GM18861 (cell line): ENCODE measurements around the gene PHACTR4.
"Not testable (repeated sequence)": the region's sequence is repeated elsewhere in the genome, so short reads cannot be mapped to it uniquely, and the experiment has no call there.

Source experiments
- ATAC-seq: cut with Tn5 transposase; IDR thresholded peaks from one replicate; pipeline ENCODE4 v1.9.1; 2021; ENCODE audit not compliant: unreplicated experiment

The PHACTR4 gene

DNA sequence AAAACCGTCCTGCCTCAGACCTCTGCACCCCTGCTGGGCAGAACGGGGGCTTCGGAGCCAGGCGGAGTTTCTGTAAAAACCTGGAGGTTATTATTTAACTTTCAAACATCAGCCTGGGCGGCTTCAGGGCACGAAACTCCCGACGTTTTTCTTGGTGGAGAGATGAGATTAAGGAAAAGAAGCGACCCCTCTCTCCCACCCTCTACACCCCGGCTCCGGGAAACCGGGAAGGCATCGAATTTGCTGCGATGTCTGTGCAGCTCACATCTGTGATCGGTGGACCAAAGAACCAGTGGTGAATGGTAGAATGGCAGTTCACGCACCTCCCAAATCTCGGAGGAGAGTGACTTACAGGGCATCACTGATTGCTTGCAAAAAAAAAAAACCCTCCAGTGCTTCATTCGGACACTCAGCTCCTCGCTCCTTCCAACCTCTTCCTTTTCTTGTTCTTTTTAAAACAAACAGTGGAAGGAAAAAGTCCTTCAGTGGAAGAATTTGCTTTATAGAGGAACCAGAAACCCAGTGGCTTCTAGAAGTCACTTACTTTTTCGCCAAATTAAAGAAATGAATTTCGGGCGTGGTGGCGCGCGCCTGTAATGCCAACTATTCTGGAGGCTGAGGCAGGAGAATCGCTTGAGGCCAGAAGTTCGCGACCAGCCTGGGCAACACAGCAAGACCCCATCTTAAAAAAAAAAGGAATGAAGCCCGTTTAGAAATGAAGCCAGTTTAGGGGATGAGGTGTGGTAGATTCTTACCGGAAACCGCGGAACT is 884 bp downstream of the PHACTR4 start:
- peak; percentile 10 for ATAC-seq

DNA sequence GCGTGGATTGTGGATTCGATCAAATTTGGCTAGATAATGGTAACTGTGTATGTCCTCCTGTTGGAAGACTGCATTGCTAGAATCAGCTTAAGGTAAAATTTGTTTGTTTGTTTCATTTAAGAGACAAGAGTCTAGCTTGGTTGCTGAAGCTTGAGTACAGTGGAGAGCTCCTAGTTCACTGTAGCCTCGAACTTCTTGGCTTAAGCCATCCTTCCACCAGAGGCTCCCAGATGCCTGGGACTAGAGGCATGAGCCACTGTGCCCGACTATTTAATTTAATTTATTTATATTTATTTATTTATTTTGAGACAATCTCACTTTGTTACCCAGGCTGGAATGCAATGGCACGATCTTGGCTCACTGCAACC is 1.5 kb downstream of the PHACTR4 start:
- no peak for ATAC-seq

DNA sequence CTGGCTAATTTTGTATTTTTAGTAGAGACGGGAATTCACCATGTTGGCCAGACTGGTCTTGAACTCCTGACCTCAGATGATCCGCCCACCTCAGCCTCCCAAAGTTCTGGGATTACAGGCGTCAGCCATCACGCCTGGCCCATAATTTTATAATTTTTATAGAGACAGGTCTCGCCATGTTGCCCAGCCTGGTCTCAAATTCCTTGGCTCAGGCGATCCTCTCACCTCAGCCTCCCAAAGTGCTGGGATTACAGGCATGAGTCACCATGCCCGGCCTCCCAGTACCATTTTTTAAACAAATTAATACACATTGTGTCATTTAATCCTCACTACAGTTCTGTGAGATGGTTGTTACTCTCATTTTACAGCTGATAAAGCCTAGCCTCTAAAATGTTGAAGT is 3.9 kb downstream of the PHACTR4 start:
- not testable (repeated sequence) for ATAC-seq

DNA sequence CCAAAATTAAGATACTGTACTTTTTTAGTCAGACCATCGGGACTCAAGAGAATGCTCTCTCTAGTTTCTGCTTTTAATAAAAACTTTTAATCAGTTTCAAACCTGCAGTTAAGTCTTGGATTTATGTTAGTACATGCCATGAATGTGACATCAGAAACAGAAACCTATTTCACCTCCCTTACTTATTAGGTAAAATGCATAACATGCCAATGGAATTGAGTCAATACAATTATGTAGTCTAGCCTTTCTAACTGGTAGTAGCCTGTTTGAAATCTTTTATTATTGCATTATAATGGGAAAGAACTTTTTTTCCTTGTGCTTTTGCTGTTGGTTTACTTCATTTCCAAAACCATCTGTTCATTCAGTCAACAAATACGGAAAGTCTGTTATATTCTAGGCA is 4.8 kb downstream of the PHACTR4 start:
- no peak for ATAC-seq

DNA sequence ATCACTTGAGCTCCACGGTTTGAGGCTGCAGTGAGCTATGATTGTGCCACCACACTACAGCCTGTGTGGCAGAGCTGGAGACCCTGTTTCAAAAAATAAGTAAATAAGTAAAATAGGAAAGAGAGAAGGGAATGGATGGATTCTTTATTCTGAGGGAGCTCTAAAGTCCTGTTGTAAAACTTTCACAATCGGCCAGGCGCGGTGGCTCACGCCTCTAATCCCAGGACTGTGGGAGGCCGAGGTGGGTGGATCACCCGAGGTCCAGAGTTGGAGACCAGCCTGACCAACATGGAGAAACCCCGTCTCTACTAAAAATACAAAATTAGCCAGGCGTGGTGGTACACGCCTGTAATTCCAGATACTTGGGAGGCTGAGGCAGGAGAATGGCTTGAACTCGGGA is 6.1 kb downstream of the PHACTR4 start:
- ATAC-seq: not testable (repeated sequence)

DNA sequence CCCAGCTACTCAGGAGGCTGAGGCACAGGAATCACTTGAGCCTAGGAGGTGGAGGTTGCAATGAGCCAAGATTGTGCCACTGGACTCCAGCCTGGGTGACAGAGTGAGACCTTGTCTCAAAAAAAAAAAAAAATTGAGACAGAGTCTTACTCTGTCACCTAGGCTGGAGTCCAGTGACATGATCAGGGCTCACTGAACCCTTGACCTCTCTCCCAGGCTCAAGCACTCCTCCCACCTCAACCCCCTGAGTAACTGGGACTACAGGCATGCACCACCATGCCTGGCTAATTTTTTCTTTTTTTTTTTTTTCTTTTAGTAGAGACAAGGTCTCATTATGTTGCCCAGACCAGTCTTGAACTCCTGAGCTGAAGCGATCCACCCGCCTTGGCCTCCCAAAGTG is 6.7 kb downstream of the PHACTR4 start:
- not testable (repeated sequence) for ATAC-seq

DNA sequence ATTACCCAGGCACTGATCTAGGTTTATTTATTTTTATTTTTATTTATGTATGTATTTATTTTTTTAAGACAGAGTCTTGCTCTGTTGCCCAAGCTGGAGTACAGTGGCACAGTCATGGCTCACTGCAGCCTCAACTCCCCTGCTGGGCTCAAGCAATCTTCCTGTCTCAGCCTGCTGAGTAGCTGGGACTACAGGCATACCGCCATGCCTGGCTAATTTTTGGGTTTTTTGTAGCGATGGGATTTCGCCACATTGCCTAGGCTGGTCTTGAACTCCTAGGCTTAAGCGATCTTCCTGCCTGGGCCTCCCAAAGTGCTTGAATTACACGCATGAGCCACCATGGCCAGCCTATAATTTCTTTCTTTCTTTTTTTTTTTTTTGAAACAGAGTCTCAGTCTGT is 9.4 kb downstream of the PHACTR4 start:
- no peak for ATAC-seq

DNA sequence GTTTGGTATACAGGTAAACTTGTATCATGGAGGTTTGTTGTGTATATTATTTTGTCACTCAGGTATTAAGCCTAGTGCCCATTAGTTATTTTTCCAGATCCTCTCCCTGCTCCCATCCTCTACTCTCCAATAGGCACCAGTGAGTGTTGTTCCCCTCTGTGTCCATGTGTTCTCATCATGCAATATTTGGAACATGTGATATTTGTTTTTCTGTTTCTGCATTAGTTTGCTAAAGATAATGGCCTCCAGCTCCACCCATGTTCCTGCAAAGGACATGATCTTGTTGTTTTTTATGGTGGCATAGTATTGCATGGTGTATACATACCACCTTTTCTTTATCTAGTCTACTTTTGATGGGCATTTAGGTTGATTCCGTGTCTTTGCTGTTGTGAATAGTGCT is 10.9 kb downstream of the PHACTR4 start:
- no peak for ATAC-seq

DNA sequence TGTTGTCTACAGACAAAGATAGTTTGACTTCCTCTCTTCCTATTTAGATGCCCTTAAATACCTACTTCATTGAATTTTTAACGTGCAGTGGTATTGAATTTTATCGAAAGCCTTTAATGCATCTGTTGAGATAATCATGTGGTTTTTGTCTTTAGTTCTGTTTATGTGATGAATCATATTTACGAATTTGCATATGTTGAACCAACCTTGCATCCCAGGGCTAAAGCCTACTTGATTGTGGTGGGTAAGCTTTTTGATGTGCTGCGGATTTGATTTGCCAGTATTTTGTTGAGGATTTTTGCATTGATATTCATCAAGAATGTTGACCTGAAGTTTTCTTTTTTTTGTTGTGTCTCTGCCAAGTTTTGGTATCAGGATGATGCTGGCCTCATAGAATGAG is 14.2 kb downstream of the PHACTR4 start:
- not testable (repeated sequence) for ATAC-seq

DNA sequence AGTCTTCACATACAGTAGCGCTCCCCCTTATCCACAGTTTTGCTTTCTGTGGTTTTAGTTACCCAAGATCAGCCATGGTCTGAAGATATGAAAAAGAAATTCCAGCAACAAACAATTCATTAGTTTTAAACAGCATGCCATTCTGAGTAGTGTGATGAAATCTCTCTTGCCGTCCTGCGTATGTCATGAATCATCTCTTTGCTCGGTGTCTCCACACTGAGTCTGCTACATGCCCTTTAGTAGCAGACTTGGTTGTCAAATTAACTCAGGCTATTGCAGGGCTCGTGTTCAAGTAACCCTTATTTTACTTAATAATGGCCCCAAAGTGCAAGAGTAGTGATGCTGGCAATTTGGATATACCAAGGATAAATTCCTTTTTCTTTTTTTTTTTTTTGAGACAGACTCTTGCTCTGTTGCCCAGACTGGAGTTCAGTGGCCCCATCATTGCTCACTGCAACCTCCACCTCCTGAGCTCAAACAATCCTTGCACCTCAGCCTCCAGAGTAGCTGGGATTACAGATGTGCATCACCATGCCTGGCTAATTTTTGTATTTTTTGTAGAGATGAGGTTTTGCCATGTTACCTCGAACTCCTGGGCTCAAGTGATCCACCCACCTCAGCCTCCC is 22.6 kb downstream of the PHACTR4 start:
- ATAC-seq: no peak

DNA sequence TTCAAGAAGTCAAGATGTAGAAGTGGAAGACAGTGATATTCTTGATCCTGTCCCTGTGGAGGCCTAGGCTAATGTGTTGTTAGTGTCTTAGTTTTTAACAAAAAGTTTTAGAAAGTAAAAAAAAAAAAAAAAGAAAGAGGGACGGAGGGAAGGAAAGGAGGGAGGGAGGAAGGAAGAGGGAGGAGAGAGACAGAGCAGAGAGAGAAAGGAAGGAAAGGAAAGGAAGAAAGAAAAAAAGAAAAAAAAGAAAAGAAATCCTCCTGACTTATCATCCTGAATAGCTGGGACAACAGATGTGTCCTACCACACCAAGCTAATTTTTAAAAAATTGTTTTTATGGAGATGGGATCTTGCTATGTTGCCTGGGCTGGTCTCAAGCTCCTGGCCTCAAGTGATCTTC is 24.6 kb downstream of the PHACTR4 start:
- ATAC-seq: no peak

DNA sequence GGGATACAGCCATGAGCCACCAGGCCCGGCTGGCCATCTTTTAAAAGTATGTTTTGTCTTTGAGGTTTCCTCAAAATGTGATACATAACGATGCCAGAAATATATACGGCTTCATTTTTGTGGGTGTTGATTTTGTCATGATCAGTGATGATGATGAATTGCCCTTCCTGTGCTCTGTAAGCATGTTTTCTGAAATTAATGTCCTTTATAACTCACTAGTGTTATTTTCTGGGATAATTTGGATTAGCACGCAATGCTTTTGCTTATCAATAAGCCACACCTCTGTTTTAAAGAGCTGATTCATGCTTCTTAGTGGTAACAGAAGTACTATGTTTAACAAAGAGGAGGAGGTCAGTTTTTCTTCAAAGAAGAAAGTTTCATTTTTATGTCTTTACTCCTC is 25.6 kb downstream of the PHACTR4 start:
- ATAC-seq: no peak

DNA sequence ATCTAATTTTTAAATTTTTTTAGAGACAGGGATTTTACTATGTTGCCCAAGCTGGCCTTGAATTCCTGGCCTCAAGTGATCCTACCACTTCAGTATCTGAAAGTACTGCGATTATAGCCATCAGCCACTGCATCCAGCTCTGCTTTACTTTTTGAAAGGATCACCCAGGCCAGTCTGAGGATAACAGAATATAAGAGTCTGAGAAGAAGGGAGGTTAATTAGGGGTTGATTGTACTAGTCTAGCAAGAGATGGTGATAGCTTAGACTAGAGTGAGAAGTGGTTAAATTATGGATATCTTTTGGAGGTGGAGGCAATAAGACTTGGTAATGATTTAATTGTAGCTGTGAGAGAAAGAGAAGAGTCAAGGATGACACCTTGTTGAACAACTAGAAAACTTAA is 32.2 kb downstream of the PHACTR4 start:
- ATAC-seq: no peak

DNA sequence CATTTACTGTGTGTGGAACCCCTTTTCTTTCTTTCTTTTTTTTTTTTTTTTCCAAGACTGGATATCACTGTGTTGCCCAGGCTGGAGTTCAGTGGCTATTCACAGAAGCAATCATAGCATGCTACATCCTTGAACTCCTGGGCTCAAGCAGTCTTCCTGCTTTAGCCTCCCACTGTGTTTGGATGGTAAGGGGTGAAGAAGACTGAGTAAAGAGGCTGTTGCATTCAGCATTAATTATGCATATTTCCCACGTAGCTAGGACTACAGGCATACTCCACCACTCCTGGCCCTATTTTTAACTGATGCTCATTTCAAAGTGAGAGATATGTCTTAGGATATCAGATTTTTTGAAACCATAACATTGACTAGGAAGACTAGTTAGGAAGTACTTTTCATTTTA is 39.5 kb downstream of the PHACTR4 start:
- no peak for ATAC-seq

DNA sequence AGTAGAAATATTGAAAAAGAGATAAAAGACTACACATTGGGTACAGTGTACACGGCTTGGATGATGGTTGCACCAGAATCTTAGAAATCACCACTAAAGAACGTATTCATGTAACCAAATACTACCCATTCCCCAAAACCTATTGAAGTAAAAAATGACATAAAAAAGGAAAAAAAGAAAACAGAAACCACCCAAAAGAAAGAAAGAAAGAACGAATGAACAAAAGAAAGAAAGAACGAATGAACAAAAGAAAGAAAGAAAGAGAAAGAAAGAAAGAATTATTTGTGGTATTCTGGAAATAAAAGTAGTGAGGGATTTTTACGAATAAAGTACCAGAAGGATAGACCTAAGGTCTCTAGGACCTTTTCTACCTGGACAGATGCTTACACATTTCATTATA is 42.1 kb downstream of the PHACTR4 start:
- no peak for ATAC-seq

DNA sequence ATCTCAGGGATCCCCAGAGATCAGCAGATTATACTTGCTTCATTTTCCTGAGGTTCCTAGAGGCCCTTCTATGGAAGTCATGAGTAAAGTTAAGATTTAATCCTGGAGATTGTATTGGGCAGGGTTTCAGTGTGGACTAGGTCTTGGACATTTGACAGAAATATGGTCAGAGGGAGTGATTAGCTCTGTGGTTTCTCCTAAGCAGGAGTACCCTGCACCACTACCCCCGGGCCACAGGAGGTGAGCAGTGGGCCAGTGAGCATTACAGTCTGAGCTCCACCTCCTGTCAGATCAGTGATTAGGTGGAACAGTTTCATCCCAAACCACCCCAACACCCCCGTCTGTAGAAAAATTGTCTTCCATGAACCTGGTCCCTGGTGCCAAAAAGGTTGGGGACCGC is 43.2 kb downstream of the PHACTR4 start:
- ATAC-seq: no peak

DNA sequence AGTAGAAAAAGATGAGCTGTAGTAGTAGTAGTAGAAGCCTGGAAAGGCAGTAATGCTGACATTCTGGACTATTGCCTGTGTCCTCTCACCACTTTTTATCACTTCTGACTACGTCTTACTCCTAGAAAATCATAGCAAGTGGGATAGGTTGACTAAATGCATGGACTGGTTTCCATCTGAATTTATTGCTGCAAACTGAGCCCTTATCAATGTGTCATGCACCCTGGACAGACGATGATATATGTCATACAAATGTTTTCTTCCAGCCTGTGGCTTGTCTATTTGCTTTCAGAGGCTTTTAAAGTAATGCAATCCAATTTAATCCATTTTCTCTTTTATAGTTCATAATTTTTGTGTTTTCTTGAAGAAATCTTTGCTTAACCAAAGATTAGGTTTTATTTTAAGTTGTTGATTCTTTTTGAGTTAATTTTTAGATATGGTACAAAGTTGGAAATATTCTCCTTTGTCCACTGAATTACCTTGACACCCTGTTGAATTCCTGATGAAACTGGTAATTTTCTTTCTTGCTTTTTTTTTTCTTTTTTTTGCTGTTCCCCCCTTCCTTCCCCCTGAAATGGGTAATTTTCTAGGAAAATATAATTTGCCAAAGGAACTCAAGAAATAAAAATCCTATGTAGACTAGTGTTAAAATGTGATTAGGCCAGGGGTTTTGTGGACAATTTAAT is 47.1 kb downstream of the PHACTR4 start:
- no peak for ATAC-seq

DNA sequence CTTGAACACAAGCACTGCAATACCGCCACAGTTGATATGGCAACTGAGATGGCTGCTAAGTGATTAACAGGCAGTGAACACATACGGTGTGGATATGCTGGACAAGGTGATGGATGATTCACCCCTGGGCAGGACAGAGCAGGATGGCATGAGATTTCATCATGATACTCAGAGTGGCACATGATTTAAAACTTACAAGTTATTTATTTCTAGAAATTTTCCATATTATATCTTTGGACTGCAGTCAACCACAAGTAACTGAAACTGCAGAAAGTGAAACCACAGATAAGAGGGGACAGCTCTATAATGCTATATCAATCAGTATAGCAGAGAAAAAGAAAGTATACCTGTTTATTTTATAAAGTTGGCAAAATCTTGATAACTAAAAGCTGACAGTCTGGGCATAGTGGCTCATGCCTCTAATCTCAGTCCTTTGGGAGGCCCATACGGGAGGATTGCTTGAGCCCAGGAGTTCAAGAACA is 47.9 kb downstream of the PHACTR4 start:
- ATAC-seq: peak; percentile 51

DNA sequence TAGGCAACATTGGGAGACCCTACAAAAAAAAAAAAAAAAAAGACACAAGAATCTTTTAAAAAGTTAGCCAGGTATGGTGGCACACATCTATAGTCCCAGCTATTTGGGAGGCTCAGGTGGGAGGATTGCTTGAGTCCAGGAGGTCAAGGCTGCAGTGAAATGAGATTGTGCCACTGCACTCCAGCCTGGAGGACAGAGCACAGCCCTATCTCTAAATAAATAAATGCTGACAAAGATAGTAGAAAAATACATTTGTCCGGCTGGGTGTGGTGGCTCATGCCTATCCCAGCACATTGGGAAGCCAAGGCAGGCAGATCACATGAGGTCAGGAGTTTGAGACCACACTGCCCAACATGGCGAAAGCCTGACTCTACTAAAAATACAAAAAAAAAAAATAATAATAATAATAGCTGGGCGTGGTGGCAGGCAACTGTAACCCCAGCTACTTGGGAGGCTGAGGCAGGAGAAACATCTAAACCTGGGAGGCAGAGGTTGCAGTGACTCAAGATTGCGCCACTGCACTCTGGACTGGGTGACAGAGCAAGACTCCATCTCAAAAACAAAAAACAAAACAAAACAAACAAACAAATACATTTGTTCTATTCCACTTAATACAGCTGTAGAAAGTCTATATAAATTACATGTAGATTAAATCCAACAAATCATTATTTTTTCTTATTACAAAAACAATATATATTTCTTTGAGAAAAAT is 48.5 kb downstream of the PHACTR4 start:
- no peak for ATAC-seq

DNA sequence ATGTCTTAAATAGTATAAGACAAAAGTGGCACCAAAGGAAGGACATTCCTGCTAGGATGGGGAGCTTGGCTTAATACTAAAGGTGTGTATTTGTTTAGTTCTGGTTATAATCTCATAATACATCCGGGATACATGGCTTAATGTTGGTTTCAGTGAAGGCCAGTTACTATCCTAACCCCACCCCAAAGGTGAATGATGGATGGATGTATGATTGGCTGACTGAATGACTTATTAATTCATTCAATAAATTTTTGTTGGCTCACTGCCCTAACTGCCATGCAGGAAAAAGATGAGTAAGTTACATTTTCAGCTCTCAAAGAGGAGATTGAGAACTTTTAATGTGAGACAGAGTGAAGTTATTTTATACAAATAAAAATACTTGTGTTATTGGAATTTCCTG is 52.2 kb downstream of the PHACTR4 start:
- ATAC-seq: no peak

DNA sequence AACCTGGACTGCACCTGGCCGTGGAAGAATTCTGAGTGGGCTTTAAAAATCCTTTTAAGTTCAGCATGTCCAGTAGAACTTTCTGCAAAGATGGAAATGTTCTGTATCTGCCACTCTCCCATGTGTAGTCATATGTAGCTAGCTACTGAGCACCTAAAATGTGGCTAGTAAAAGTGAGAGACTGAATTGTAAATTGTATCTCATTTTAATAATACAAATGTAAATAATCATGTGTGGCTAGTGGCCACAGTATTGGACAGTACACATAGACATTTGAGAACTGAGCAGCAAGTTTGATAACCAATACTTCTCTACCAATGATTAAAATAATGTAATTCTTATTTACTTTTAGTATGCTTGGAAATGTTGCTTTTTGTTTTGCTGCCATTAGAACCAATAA is 57.3 kb downstream of the PHACTR4 start:
- ATAC-seq: no peak

DNA sequence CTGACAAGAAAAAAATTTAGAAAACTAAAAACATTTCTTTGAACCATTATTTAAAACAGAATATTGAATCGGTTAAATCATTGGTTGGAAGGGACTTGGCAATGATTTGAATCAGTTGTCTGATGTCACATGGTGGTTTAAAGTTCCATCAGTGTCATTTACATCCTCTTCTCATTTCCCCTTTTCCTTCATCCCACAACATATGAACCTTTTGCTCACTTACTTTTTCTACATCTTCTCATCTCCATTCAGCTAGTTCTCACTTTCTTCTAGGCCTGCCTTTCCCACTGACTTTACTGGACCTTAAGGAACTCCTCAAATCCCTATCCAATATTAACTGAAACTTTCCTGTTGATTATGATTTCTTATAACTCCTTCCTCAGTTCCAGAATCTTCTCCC is 58.5 kb downstream of the PHACTR4 start:
- ATAC-seq: no peak
